CD4-positive, alpha-beta memory T cell (primary cell): Measurements from ENCODE around the gene OPN5. TPM values are rescaled to one million over a fixed set of nuclear protein-coding genes. Genes with fewer than 3 reads are reported as not detected.
A peak's percentile ranks its signal among the peaks of the same experiment; 100 is the strongest.

Experiments
- CTCF ChIA-PET: fragments of 350-600 bp; sonication (Branson Sonifier 250); formaldehyde crosslinking; loops from one replicate; lab custom pipeline; 2021; ENCODE audit warnings: inconsistent platforms; ENCODE audit not compliant: partially characterized antibody; lab: Charles Lee
- POLR2A ChIA-PET: fragments of 350-600 bp; sonication (Branson Sonifier 250); formaldehyde crosslinking; loops from one replicate; lab custom pipeline; 2021; ENCODE audit not compliant: partially characterized antibody; lab: Charles Lee
- DNase-seq, 5 donors: peaks; one replicate each; pipeline versions ENCODE4 v3.0.0 to v3.0.0-alpha.2; 2020 to 2022; ENCODE audit warnings: mixed read lengths in 1 of 5
- H3K27ac ChIP-seq: one replicate; pipeline ENCODE4 v1.7.0; 2013; ENCODE audit warnings: low read depth, low read length
- H3K27me3 ChIP-seq: 2 replicates; pipeline ENCODE4 v1.7.0; 2013; ENCODE audit warnings: mild to moderate bottlenecking, low read length, moderate library complexity; ENCODE audit not compliant: insufficient read depth
- H3K36me3 ChIP-seq: 2 replicates; pipeline ENCODE4 v1.7.0; 2013; ENCODE audit warnings: mild to moderate bottlenecking, low read length, moderate library complexity; ENCODE audit not compliant: insufficient read depth
- H3K4me1 ChIP-seq: 2 replicates; pipeline ENCODE4 v1.7.0; 2013; ENCODE audit warnings: mild to moderate bottlenecking, low read length, moderate library complexity; ENCODE audit not compliant: insufficient read depth
- H3K4me3 ChIP-seq, 2 donors: one replicate each; pipeline ENCODE4 v1.7.0; 2013; ENCODE audit warnings: low read length in 2 of 2, mild to moderate bottlenecking in 1 of 2
- H3K9me3 ChIP-seq, 2 donors: one replicate each; pipeline ENCODE4 v1.7.0; 2013; ENCODE audit warnings: low read length in 2 of 2, control low read depth in 1 of 2; ENCODE audit not compliant: control insufficient read depth in 1 of 2
- H3K27ac Mint-ChIP-seq, 7 donors: one replicate each; pipeline ENCODE4 v1.8.0; 2020 to 2021; ENCODE audit warnings: mixed read lengths in 7 of 7, mild to moderate bottlenecking in 6 of 7, inconsistent platforms in 3 of 7, moderate library complexity in 3 of 7
- H3K27me3 Mint-ChIP-seq, 2 donors: one replicate each; pipeline ENCODE4 v1.8.0; 2020 to 2021; ENCODE audit warnings: mixed read lengths in 2 of 2
- H3K36me3 Mint-ChIP-seq, 2 donors: one replicate each; pipeline ENCODE4 v1.8.0; 2020 to 2021; ENCODE audit warnings: mixed read lengths in 2 of 2, inconsistent platforms in 1 of 2, mild to moderate bottlenecking in 1 of 2
- H3K4me1 Mint-ChIP-seq, 4 donors: one replicate each; pipeline ENCODE4 v1.8.0; 2020 to 2021; ENCODE audit warnings: mixed read lengths in 4 of 4, mild to moderate bottlenecking in 1 of 4
- H3K4me3 Mint-ChIP-seq, 8 donors: one replicate each; pipeline ENCODE4 v1.8.0; 2020 to 2021; ENCODE audit warnings: mixed read lengths in 8 of 8, mild to moderate bottlenecking in 7 of 8, moderate library complexity in 6 of 8, inconsistent platforms in 3 of 8
- H3K9me3 Mint-ChIP-seq, 8 donors: one replicate each; pipeline ENCODE4 v1.8.0; 2020 to 2021; ENCODE audit warnings: mixed read lengths in 8 of 8, mild to moderate bottlenecking in 5 of 8, inconsistent platforms in 3 of 8, moderate library complexity in 1 of 8
- intact Hi-C: fragments of 100-400 bp; cut with micrococcal nuclease; formaldehyde crosslinking; loops from one replicate; pipeline ENCODE4 v1.15.1; 2023
- polyA plus RNA-seq, 2 donors: library from polyadenylated mRNA; unstranded; fragments of 300-500 nt; fragmentation: Illumina TruSeq; gene quantifications; one replicate each; pipeline ENCODE4 v1.2.3, GENCODE V29; 2021
- total RNA-seq, 2 experiments: library from RNA; stranded (reverse); gene quantifications; one replicate each; pipeline ENCODE4 v1.2.3, GENCODE V29; 2021

OPN5 gene, protein sequence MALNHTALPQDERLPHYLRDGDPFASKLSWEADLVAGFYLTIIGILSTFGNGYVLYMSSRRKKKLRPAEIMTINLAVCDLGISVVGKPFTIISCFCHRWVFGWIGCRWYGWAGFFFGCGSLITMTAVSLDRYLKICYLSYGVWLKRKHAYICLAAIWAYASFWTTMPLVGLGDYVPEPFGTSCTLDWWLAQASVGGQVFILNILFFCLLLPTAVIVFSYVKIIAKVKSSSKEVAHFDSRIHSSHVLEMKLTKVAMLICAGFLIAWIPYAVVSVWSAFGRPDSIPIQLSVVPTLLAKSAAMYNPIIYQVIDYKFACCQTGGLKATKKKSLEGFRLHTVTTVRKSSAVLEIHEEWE
- total RNA-seq (not detected), polyA plus RNA-seq (not detected)

DNA sequence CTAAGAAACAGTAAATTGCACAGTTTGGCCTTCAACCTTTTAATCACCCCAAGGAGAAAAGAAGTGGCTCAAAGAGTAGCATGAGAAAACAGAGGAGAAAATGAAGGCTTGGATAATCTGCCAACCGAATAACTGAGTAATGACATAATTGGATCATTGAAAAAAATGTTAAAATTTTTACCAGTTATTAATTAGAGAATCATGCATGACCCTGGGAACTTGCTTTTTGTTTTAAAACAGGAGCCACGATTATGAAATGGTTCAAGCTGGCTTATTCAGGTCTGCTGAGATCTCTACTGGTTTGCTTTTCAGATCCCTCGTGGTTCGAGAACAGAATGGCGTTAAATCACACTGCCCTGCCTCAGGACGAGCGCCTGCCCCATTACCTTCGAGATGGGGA lies at the start of gene OPN5:
Gene OPN5, plus strand, starts transcription at position 301 of the 400 bp plus-strand sequence. Its CDS starts 35 bp downstream, at position 336.
- Mint-ChIP-seq H3K9me3 (no peaks in the 10 kb centered on the region), H3K27me3 (peaks cover under 1 to 8% of the 10 kb centered on the region in 2 donors), H3K4me1 (peaks cover 6 to 8% (median 6%) of the 10 kb centered on the region in 4 donors), H3K4me3 (peak within 1 kb of the TSS in 1 of 8 donors; percentile 53), H3K27ac (peak within 1 kb of the TSS in 1 of 7 donors; percentile 60), H3K36me3 (no peaks in the 10 kb centered on the region)
- no peak within 1 kb of the TSS for H3K4me3 ChIP-seq
- no peaks in the 10 kb centered on the region for H3K9me3 ChIP-seq
- peaks cover 4% of the 10 kb centered on the region for H3K4me1 ChIP-seq
- CTCF ChIA-PET: interaction anchor here (0.9 to 6.5 kb wide), 7 partner anchors 18 to 1629 kb away, joined by 3 to 79 read pairs (median 3); no protein-coding TSS in a partner anchor
- DNase-seq: no peak
- intact Hi-C loops: no loop called here
- H3K27ac ChIP-seq: no peak within 1 kb of the TSS
- no peaks in the 10 kb centered on the region for H3K36me3 ChIP-seq
- POLR2A ChIA-PET: no interaction called here
- no peaks in the 10 kb centered on the region for H3K27me3 ChIP-seq

DNA sequence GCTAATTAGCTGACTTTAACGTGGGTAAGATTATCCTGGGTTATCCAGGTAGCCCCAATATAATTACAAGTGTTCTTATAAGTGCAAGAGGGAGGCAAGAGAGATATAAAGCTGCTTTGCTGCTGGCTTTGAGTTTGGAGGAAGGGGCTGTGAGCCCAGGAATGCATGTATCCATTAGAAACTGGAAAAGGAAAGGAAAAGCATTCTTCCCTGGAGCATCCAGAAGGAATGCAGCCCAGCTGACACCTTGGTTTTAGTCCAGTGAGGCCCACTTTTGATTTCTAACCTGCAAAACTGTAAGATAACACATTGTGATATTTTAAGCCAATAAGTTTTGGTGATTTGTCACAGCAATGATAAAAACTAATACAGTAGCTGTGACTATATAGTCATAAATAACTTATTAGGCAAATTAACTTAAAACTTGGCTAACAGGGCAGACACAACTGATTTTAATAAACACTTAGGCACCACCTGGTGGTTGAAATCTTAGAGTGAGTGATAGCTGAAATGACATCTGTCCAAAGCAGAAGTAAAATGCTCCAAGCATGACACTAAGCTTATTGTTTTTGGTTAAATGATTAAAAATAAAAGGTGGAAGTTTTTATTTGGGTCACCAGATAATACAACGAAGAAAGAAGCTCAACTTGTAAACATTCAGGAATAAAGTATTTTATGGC lies 47.8 kb upstream of the OPN5 start:
- Mint-ChIP-seq H3K27ac (no peak overlapping the region), H3K9me3 (no peaks in the 10 kb centered on the region), H3K27me3 (peaks cover 1 to 4% of the 10 kb centered on the region in 2 donors), H3K36me3 (no peaks in the 10 kb centered on the region), H3K4me1 (peaks cover 0 to 2% (median 0%) of the 10 kb centered on the region in 4 donors), H3K4me3 (no peak overlapping the region)
- Histone ChIP-seq H3K9me3 (no peaks in the 10 kb centered on the region), H3K4me3 (no peak overlapping the region), H3K36me3 (no peaks in the 10 kb centered on the region), H3K27ac (no peak overlapping the region), H3K27me3 (no peaks in the 10 kb centered on the region), H3K4me1 (no peaks in the 10 kb centered on the region)
- intact Hi-C loops: loop anchor here (1.0 kb wide), 2 partner anchors 103 to 320 kb away; no protein-coding TSS in a partner anchor
- ChIA-PET CTCF (interaction anchor here (0.9 to 2.5 kb wide), 4 partner anchors 32 to 325 kb away, joined by 3 to 20 read pairs (median 10); no protein-coding TSS in a partner anchor), POLR2A (no interaction called here)
- DNase-seq: peak in 3 of 5 donors; percentile 5 to 8 (median 7)

DNA sequence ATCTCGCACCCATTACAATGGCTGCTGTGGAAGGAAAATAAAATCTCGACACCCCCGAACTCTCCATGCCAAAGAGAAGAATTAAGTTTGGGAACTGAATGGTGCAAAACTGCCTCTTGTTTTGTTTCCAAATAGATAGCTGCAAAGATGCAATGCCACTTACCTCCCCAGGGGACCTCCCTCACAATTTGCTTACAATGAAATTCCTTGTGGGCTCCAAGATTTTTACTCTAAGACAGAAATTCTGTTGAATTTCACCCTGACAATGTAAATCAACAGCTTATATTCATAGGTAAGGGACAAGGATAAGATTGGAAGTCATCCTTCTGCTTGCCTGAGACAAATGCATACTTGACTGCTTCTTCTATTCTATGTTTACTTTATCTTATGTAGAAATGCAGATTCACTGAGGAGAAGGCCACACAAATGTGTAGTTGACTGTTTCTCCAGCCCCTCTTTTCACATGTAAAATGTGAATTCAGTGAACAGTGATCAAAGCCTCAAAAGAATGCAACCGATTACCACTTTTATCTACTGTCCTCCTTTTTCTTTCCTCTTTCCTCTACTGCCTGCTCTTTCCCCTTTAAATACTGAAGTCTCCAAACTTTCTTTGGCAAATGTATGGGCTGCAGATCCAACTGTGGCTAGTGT lies 46.9 kb upstream of the OPN5 start:
- intact Hi-C loops: loop anchor here (1.0 kb wide), 2 partner anchors 104 to 321 kb away; no protein-coding TSS in a partner anchor
- no peak overlapping the region for H3K4me3 Mint-ChIP-seq
- no peaks in the 10 kb centered on the region for H3K27me3 ChIP-seq
- no peak overlapping the region for H3K27ac Mint-ChIP-seq
- POLR2A ChIA-PET: no interaction called here
- H3K27me3 Mint-ChIP-seq: peaks cover 1 to 4% of the 10 kb centered on the region in 2 donors
- no peaks in the 10 kb centered on the region for H3K4me1 Mint-ChIP-seq
- H3K9me3 Mint-ChIP-seq: no peaks in the 10 kb centered on the region
- no peak for DNase-seq
- H3K27ac ChIP-seq: no peak overlapping the region
- no peaks in the 10 kb centered on the region for H3K9me3 ChIP-seq
- H3K36me3 ChIP-seq: no peaks in the 10 kb centered on the region
- H3K4me1 ChIP-seq: no peaks in the 10 kb centered on the region
- CTCF ChIA-PET: interaction anchor here (0.9 to 2.5 kb wide), 4 partner anchors 31 to 326 kb away, joined by 3 to 20 read pairs (median 10); no protein-coding TSS in a partner anchor
- H3K4me3 ChIP-seq: no peak overlapping the region
- no peaks in the 10 kb centered on the region for H3K36me3 Mint-ChIP-seq

DNA sequence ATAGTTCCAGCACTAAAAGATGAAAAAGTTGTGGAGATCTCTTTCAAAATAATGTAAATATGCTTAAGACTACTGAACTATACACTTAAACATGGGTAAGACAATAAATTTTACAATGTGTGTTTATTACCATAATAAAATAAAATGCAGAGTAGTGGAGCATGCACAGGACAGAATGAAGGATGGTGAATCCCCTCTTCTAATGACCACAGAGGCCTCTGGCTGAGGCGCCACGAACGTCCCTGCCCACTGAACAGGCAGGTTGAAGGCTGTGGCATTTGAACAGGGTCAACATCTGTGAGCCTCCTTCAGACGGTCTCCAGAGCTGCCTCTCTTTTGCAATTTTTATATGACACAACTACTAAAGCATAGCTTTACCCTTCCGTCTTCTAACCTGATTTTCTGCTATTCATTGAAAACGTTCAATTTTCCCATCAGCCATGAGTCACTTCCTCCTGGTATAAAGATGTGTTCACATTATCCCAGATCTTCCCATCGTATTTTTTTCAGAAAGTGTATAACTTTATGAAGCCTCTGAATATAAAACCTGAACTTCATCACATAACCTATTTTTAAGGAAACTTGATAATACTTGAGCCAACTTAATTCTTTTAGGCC lies 45.6 kb upstream of the OPN5 start:
- no peak overlapping the region for H3K27ac Mint-ChIP-seq
- intact Hi-C loops: no loop called here
- Histone ChIP-seq H3K9me3 (no peaks in the 10 kb centered on the region), H3K4me3 (no peak overlapping the region), H3K4me1 (no peaks in the 10 kb centered on the region), H3K27me3 (no peaks in the 10 kb centered on the region), H3K36me3 (no peaks in the 10 kb centered on the region), H3K27ac (no peak overlapping the region)
- H3K4me1 Mint-ChIP-seq: no peaks in the 10 kb centered on the region
- no peaks in the 10 kb centered on the region for H3K9me3 Mint-ChIP-seq
- ChIA-PET CTCF (no interaction called here), POLR2A (no interaction called here)
- DNase-seq: no peak
- no peak overlapping the region for H3K4me3 Mint-ChIP-seq
- no peaks in the 10 kb centered on the region for H3K36me3 Mint-ChIP-seq
- peaks cover 1 to 4% of the 10 kb centered on the region in 2 donors for H3K27me3 Mint-ChIP-seq

GRCh38 chr6:47737406-47737805 lies 44.4 kb upstream of the OPN5 start:
- Mint-ChIP-seq H3K36me3 (no peaks in the 10 kb centered on the region), H3K9me3 (no peaks in the 10 kb centered on the region), H3K4me3 (no peak overlapping the region), H3K4me1 (no peaks in the 10 kb centered on the region), H3K27me3 (peaks cover 1 to 2% of the 10 kb centered on the region in 2 donors), H3K27ac (no peak overlapping the region)
- Histone ChIP-seq H3K9me3 (no peaks in the 10 kb centered on the region), H3K36me3 (no peaks in the 10 kb centered on the region), H3K4me1 (no peaks in the 10 kb centered on the region), H3K4me3 (no peak overlapping the region), H3K27ac (no peak overlapping the region), H3K27me3 (no peaks in the 10 kb centered on the region)
- POLR2A ChIA-PET: no interaction called here
- no peak for DNase-seq
- CTCF ChIA-PET: no interaction called here
- intact Hi-C loops: no loop called here

- H3K4me1 Mint-ChIP-seq: no peaks in the 10 kb centered on the region
- H3K27ac Mint-ChIP-seq: no peak overlapping the region
- no peak overlapping the region for H3K4me3 ChIP-seq
- DNase-seq: no peak
- H3K36me3 Mint-ChIP-seq: no peaks in the 10 kb centered on the region
- H3K9me3 Mint-ChIP-seq: peaks cover 0 to 2% (median 0%) of the 10 kb centered on the region in 8 donors
- ChIA-PET POLR2A (no interaction called here), CTCF (no interaction called here)
- H3K36me3 ChIP-seq: no peaks in the 10 kb centered on the region
- H3K4me3 Mint-ChIP-seq: no peak overlapping the region
- no peak overlapping the region for H3K27ac ChIP-seq
- H3K9me3 ChIP-seq: no peaks in the 10 kb centered on the region
- H3K27me3 Mint-ChIP-seq: peaks cover 1 to 2% of the 10 kb centered on the region in 2 donors
- no peaks in the 10 kb centered on the region for H3K4me1 ChIP-seq
- H3K27me3 ChIP-seq: no peaks in the 10 kb centered on the region
- intact Hi-C loops: no loop called here
Observed at GRCh38 chr6:47740714-47741113, 41.1 kb upstream of the OPN5 start.
